Osteocyte (in vitro differentiated cells): ENCODE measurements around the gene PAX5. TPM values are rescaled to one million over a fixed set of nuclear protein-coding genes. Genes with fewer than 3 reads are reported as not detected.

Experiments used
- DNase-seq: peaks from one replicate; pipeline ENCODE4 v3.0.0; 2021; ENCODE audit warnings: mixed read lengths; ENCODE audit not compliant: unreplicated experiment; ENCODE audit errors: extremely low spot score
- H3K27ac Mint-ChIP-seq: one replicate; pipeline ENCODE4 v1.8.0; 2021; ENCODE audit warnings: mild to moderate bottlenecking, mixed read lengths; ENCODE audit not compliant: unreplicated experiment
- H3K27me3 Mint-ChIP-seq: one replicate; pipeline ENCODE4 v1.8.0; 2021; ENCODE audit warnings: mixed read lengths; ENCODE audit not compliant: unreplicated experiment
- H3K36me3 Mint-ChIP-seq: one replicate; pipeline ENCODE4 v1.8.0; 2021; ENCODE audit warnings: mixed read lengths; ENCODE audit not compliant: unreplicated experiment
- H3K4me1 Mint-ChIP-seq: one replicate; pipeline ENCODE4 v1.8.0; 2021; ENCODE audit warnings: mixed read lengths; ENCODE audit not compliant: unreplicated experiment
- H3K4me3 Mint-ChIP-seq: one replicate; pipeline ENCODE4 v1.8.0; 2021; ENCODE audit warnings: mild to moderate bottlenecking, moderate library complexity, mixed read lengths; ENCODE audit not compliant: unreplicated experiment
- H3K9me3 Mint-ChIP-seq: one replicate; pipeline ENCODE4 v1.8.0; 2021; ENCODE audit warnings: mixed read lengths; ENCODE audit not compliant: unreplicated experiment
- CTCF ChIP-seq: fragments of 200-600 bp; sonication (generic); IDR thresholded peaks from 2 replicates; pipeline ENCODE4 v1.5.0; 2021; ENCODE audit warnings: antibody characterized with exemption, mild to moderate bottlenecking, moderate library complexity
- total RNA-seq: library from RNA; stranded (reverse); gene quantifications from 2 replicates; pipeline ENCODE4 v1.2.1, GENCODE V29; 2021

Gene PAX5
- total RNA-seq, 1 donor from 2014 or later, result not detected

DNA sequence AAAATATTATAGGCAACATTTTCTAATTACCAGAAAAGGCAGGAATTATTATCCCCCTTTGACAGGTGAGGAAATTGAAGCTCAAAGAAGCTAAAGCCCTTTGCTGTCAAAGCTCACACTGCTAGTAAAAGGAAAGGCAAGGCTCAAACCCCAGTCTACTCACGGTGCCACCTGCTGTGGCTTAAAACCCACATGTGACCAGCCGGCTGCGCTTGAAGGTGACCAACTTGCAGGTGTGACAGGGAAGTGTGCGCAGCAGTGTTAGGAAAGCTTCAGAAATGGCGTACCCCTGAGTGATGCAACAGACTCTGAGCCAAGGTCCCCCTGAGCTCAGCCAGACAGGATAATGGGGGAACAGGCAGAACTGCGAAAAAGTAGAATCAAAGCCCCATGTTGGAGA is 45.2 kb downstream of the PAX5 start:
- Mint-ChIP-seq H3K4me1 (peaks cover 5% of the 10 kb centered on the region), H3K4me3 (no peak overlapping the region), H3K27me3 (peaks cover 67% of the 10 kb centered on the region), H3K36me3 (no peaks in the 10 kb centered on the region), H3K27ac (no peak overlapping the region), H3K9me3 (peaks cover 5% of the 10 kb centered on the region)
- no peak for TF ChIP-seq CTCF
- DNase-seq, result no peak

GRCh38 chr9:36987891-36988290 is 46.2 kb downstream of the PAX5 start:
- Mint-ChIP-seq H3K9me3 (peaks cover 5% of the 10 kb centered on the region), H3K36me3 (no peaks in the 10 kb centered on the region), H3K27me3 (peaks cover 68% of the 10 kb centered on the region), H3K27ac (no peak overlapping the region), H3K4me1 (peaks cover 5% of the 10 kb centered on the region), H3K4me3 (no peak overlapping the region)
- TF ChIP-seq CTCF, result no peak
- DNase-seq, result no peak

GRCh38 chr9:36987409-36987808 is 46.7 kb downstream of the PAX5 start:
- Mint-ChIP-seq H3K27me3 (peaks cover 71% of the 10 kb centered on the region), H3K9me3 (peaks cover 5% of the 10 kb centered on the region), H3K4me1 (peaks cover 5% of the 10 kb centered on the region), H3K4me3 (no peak overlapping the region), H3K27ac (no peak overlapping the region), H3K36me3 (no peaks in the 10 kb centered on the region)
- DNase-seq, result no peak
- no peak for TF ChIP-seq CTCF

GRCh38 chr9:36986468-36987408 is 47.3 kb downstream of the PAX5 start:
- Mint-ChIP-seq H3K36me3 (no peaks in the 10 kb centered on the region), H3K9me3 (peaks cover 4% of the 10 kb centered on the region), H3K27me3 (peaks cover 71% of the 10 kb centered on the region), H3K4me3 (no peak overlapping the region), H3K4me1 (peaks cover 5% of the 10 kb centered on the region), H3K27ac (no peak overlapping the region)
- DNase-seq, result no peak
- TF ChIP-seq CTCF, result no peak

GRCh38 chr9:36985769-36986467 is 48.1 kb downstream of the PAX5 start:
- Mint-ChIP-seq H3K9me3 (no peaks in the 10 kb centered on the region), H3K4me3 (no peak overlapping the region), H3K27ac (no peak overlapping the region), H3K27me3 (peaks cover 78% of the 10 kb centered on the region), H3K36me3 (no peaks in the 10 kb centered on the region), H3K4me1 (peaks cover 5% of the 10 kb centered on the region)
- TF ChIP-seq CTCF, result no peak
- DNase-seq, result no peak
